Activated CD4-positive, alpha-beta T cell treated with anti-CD3 and anti-CD28 coated beads, Interleukin-2, amount 10 ng/mL, durations not matched to agents 24 days and 14 days (primary cell): Measurements from ENCODE around the gene TSHZ1. TPM values are rescaled to one million over a fixed set of nuclear protein-coding genes. Genes with fewer than 3 reads are reported as not detected.

Source experiments
- DNase-seq: peaks from one replicate; pipeline ENCODE4 v3.0.0; 2022
- H3K27ac Mint-ChIP-seq: one replicate; pipeline ENCODE4 v1.8.0; 2022; ENCODE audit warnings: mild to moderate bottlenecking, mixed read lengths
- H3K27me3 Mint-ChIP-seq: one replicate; pipeline ENCODE4 v1.8.0; 2022; ENCODE audit warnings: mixed read lengths
- H3K36me3 Mint-ChIP-seq: one replicate; pipeline ENCODE4 v1.8.0; 2022; ENCODE audit warnings: low read depth, mild to moderate bottlenecking, mixed read lengths
- H3K4me1 Mint-ChIP-seq: one replicate; pipeline ENCODE4 v1.8.0; 2021; ENCODE audit warnings: mixed read lengths
- H3K4me3 Mint-ChIP-seq: one replicate; pipeline ENCODE4 v1.8.0; 2022; ENCODE audit warnings: mild to moderate bottlenecking, moderate library complexity, mixed read lengths
- H3K9me3 Mint-ChIP-seq: one replicate; pipeline ENCODE4 v1.8.0; 2021; ENCODE audit warnings: mixed read lengths
- intact Hi-C: fragments of 100-400 bp; cut with micrococcal nuclease; formaldehyde crosslinking; loops from one replicate; pipeline ENCODE4 v1.15.1; 2023
- total RNA-seq: library from RNA; stranded (reverse); gene quantifications from 2 replicates; pipeline ENCODE4 v1.2.3, GENCODE V29; 2022

The TSHZ1 gene
- 12.4 and 12.5 TPM in 2 replicates for total RNA-seq

GRCh38 chr18:75210274-75211001 lies at the start of gene TSHZ1:
TSHZ1 (plus strand) TSS chr18:75210797; CDS start chr18:75211877, 1,080 bp downstream.
- peaks cover 20% of the 10 kb centered on the region for H3K36me3 Mint-ChIP-seq

DNA sequence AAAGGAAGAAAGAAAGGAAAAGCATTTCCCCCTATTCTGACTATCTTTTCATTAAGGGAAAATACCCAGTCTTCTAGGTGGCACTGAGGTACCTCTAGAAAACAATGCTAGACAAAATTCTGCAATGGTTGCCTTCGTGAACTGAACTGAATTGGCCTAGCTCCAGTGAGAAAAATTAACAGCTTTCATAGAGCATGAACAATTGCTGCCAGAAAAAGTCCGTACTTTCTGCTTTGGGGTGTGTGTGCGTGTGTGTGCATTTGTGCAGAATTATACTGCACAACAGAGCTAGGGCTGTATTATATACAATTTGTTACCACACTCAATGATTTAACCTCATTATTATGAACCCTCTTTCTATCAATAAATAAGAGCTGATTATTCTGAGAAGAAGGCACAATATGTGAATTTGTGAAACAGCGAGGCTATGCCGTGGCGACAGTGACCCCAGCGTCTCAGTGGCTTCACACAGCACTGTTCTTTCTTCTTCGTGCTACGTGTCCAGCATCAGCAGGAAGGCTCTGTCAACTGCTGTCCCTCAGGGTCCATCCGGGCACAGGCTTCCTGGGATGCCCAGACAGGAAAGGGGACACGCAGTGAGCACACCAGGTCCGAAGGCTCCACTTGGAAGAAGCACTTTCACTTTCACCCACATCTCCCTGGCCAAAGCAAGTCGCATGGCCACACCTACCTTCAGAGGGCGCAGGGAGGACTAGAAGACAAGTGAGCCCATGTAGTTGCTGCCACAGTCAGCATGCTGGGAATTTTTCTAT lies 49.2 kb upstream of the TSHZ1 start:
- Mint-ChIP-seq H3K27me3 (peaks cover 2% of the 10 kb centered on the region), H3K27ac (no peak overlapping the region), H3K9me3 (no peaks in the 10 kb centered on the region), H3K36me3 (no peaks in the 10 kb centered on the region), H3K4me1 (peaks cover 8% of the 10 kb centered on the region), H3K4me3 (peak overlapping the region; percentile 69)
- intact Hi-C loops, result no loop called here
- peak; percentile 72 for DNase-seq

More at GRCh38 chr18:75210274-75211001, at the start of gene TSHZ1:
- Mint-ChIP-seq H3K9me3 (no peaks in the 10 kb centered on the region), H3K27ac (peak within 1 kb of the TSS; percentile 95), H3K4me3 (peak within 1 kb of the TSS; percentile 97), H3K27me3 (peaks cover 18% of the 10 kb centered on the region), H3K4me1 (peaks cover 51% of the 10 kb centered on the region)
- intact Hi-C loops, result loop anchor here (1.0 to 10.0 kb wide), 5 partner anchors 37 to 1282 kb away; partner anchors contain the start of genes FBXO15 and TIMM21
- peak; percentile 91 for DNase-seq

DNA sequence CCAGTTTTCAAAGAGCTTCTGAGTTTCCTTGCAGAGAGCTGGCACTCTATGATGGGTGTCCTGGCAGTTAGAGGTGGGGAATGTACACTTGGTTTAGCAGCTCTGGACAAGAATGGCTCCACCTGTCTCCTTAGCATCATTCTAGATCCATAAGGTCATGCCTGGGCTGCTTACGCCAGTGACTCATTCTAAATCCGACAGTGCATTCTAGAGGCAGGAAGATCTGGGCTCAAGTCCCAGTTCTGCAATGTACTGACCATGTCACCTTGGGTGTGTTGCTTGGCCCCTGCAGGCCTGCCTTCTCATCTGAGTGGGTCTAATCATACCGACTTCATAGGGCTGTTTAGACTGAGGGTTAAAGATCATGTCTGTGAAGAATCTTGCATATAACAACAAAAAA lies 48.1 kb upstream of the TSHZ1 start:
- Mint-ChIP-seq H3K36me3 (no peaks in the 10 kb centered on the region), H3K9me3 (no peaks in the 10 kb centered on the region), H3K27ac (no peak overlapping the region), H3K4me1 (peaks cover 8% of the 10 kb centered on the region), H3K4me3 (no peak overlapping the region), H3K27me3 (peaks cover 4% of the 10 kb centered on the region)
- intact Hi-C loops, result no loop called here
- DNase-seq, result no peak

DNA sequence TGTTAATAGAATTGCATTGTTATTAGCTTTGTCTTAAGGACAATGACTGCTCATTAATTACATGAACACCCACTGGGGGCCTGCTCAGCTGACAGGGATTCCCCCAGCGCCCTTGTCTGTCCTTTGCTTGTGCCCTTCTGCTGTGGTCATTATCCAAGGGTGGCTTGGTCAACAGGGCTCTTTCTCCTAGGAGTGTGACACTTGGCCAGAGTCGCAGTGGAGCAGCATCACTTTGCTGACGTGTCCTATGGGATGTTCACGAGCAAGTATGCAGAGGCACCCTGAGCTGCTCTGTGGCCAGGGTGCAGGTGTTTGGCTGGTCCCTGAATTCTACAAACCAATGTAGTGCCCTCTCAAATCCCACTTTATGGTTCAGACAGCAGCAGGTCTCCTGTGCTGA lies 47.6 kb upstream of the TSHZ1 start:
- Mint-ChIP-seq H3K27ac (no peak overlapping the region), H3K27me3 (peaks cover 4% of the 10 kb centered on the region), H3K4me1 (peaks cover 8% of the 10 kb centered on the region), H3K36me3 (no peaks in the 10 kb centered on the region), H3K4me3 (no peak overlapping the region), H3K9me3 (no peaks in the 10 kb centered on the region)
- no peak for DNase-seq
- intact Hi-C loops, result no loop called here

- H3K27ac Mint-ChIP-seq, result no peak overlapping the region
- peaks cover 6% of the 10 kb centered on the region for H3K27me3 Mint-ChIP-seq
- peaks cover 8% of the 10 kb centered on the region for H3K4me1 Mint-ChIP-seq
- DNase-seq, result no peak
- intact Hi-C loops, result no loop called here
- H3K4me3 Mint-ChIP-seq, result no peak overlapping the region
- H3K9me3 Mint-ChIP-seq, result no peaks in the 10 kb centered on the region
- no peaks in the 10 kb centered on the region for H3K36me3 Mint-ChIP-seq
Observed at GRCh38 chr18:75163736-75164135, 46.9 kb upstream of the TSHZ1 start.

GRCh38 chr18:75164479-75164878 lies 46.1 kb upstream of the TSHZ1 start:
- Mint-ChIP-seq H3K27ac (no peak overlapping the region), H3K4me3 (no peak overlapping the region), H3K27me3 (peaks cover 6% of the 10 kb centered on the region), H3K36me3 (no peaks in the 10 kb centered on the region), H3K4me1 (peaks cover 8% of the 10 kb centered on the region), H3K9me3 (no peaks in the 10 kb centered on the region)
- intact Hi-C loops, result no loop called here
- no peak for DNase-seq

- DNase-seq, result no peak
- Mint-ChIP-seq H3K4me3 (no peak overlapping the region), H3K9me3 (no peaks in the 10 kb centered on the region), H3K27me3 (peaks cover 6% of the 10 kb centered on the region), H3K36me3 (no peaks in the 10 kb centered on the region), H3K27ac (no peak overlapping the region), H3K4me1 (peaks cover 8% of the 10 kb centered on the region)
- intact Hi-C loops, result no loop called here
Observed at GRCh38 chr18:75165926-75166325, 44.7 kb upstream of the TSHZ1 start.

DNA sequence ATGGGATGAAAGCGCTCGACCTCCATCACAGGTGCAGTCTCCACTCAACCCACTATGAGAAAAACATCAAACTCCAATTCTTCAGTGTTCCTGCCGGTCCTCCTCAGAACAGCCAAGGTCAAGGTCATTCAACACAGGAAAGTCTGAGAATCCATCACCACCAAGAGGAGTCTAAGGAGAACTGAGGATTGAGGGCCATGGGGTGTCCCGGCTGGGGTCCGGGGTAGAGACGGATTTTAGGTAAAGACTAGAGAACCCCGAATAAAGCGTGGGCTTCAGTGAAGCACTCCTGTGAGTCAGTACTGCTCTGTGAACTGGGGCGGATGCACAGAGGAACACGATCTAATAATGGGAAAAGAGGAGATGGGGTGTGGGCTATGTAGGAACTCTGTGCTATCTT lies 43.5 kb upstream of the TSHZ1 start:
- Mint-ChIP-seq H3K36me3 (no peaks in the 10 kb centered on the region), H3K9me3 (no peaks in the 10 kb centered on the region), H3K27me3 (peaks cover 5% of the 10 kb centered on the region), H3K4me3 (no peak overlapping the region), H3K4me1 (no peaks in the 10 kb centered on the region), H3K27ac (no peak overlapping the region)
- DNase-seq, result no peak
- intact Hi-C loops, result no loop called here

DNA sequence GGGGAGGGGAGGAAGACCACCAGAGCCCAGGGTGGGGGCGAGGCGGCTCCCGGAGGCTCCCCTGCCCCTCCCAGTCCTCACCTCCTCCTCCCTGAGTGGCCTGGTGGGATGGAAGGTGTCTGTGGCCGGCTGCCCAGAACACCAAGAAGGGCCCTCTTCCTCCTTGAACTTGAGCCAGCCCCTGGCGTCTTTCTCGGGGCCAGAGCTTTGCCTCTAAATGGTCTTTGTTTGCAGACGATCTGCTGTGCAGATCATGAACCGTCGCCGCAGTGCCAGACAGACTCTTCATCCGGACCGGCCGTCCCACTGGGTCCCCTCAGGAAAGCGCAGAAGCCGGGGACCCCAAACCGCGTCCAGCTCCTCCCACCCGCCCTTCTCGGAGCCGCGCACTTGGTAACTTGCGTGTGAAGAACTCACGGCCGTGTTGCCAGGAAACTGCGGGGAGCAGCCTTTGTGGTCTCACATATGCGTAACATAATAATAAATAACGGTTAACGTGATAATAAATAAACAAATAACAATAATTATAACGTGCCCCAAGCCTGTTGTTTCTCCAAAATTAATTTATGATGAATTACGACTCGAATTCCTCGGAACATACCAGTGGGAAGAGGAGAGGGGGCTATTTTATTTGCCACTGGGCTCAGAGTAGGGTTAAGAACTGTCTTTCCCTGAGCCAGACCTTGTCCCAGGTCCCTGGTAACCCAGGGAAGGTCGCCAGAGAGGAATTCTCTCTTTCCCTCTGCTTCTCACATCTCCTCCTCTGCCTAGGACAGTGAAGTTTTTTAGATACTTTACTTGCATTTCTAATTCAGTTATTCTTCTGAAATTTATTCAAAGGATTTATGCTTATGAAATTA lies 42.6 kb upstream of the TSHZ1 start:
- no peak for DNase-seq
- intact Hi-C loops, result no loop called here
- H3K27me3 Mint-ChIP-seq, result peaks cover 5% of the 10 kb centered on the region
- no peak overlapping the region for H3K27ac Mint-ChIP-seq
- H3K4me3 Mint-ChIP-seq, result no peak overlapping the region
- H3K9me3 Mint-ChIP-seq, result no peaks in the 10 kb centered on the region
- no peaks in the 10 kb centered on the region for H3K36me3 Mint-ChIP-seq
- peaks cover 2% of the 10 kb centered on the region for H3K4me1 Mint-ChIP-seq

DNA sequence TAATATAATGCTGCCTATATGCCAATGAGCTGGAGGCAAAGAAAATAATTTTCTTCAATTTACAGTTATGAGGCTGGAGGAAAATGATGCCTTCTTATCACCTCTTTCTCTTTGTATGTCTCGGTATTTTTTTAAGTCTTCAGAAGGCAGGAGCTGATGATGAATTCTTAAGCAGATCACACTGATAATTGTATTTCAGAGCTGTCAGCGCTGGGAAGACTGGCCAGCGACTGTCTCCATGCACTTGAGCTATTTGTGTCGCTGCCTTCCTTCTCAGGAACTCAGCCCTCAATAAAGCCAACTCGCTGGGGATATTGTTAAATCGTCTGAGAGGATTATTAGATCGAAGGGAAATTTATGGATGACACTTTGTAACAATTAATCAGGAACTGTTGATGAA lies 42.0 kb upstream of the TSHZ1 start:
- intact Hi-C loops, result no loop called here
- Mint-ChIP-seq H3K4me3 (no peak overlapping the region), H3K36me3 (no peaks in the 10 kb centered on the region), H3K27ac (no peak overlapping the region), H3K4me1 (peaks cover 2% of the 10 kb centered on the region), H3K9me3 (no peaks in the 10 kb centered on the region), H3K27me3 (peaks cover 5% of the 10 kb centered on the region)
- no peak for DNase-seq

- H3K4me1 Mint-ChIP-seq, result peaks cover 2% of the 10 kb centered on the region
- DNase-seq, result no peak
- H3K9me3 Mint-ChIP-seq, result no peaks in the 10 kb centered on the region
Observed at GRCh38 chr18:75169411-75169810, 41.2 kb upstream of the TSHZ1 start.

DNA sequence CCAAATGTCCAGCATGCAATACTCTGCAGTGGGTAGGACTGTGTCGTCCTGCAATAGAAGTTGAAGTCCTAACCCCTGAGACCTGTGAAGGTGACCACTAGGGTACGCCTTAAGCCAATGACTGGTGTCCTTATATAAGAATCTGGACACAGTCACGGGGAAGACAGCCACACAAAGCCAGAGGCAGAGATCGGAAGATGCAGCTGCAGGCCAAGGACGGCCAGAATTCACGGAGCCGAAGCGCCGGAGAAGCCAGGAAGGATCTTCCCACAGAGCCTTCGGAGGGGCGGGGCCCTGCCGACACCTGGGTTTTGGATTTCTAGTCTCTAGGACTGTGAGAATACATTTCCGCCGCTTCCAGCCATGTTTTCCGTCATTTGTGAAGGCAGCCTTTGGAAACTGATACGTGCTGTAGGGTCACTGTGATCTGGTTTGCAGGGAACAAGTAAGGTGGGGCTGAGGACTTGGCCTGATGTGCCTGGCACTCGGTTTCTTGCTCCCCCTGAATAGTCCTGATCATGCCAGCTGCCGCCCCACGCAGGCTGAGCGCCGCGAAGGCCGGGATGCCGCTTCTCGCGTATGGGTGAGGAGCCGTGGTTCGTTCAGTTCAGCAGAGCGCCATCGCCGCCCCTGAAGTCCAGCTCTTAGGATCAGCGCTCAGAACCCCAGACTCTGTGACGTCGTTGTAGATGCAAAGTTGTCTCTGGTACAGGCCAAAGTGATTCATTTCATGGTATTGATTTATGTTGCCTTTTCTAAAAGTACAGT lies 40.4 kb upstream of the TSHZ1 start:
- H3K36me3 Mint-ChIP-seq, result no peaks in the 10 kb centered on the region
- no peaks in the 10 kb centered on the region for H3K9me3 Mint-ChIP-seq
- H3K27me3 Mint-ChIP-seq, result peaks cover 5% of the 10 kb centered on the region
- peaks cover 2% of the 10 kb centered on the region for H3K4me1 Mint-ChIP-seq
- H3K4me3 Mint-ChIP-seq, result no peak overlapping the region
- H3K27ac Mint-ChIP-seq, result no peak overlapping the region
- intact Hi-C loops, result no loop called here
- no peak for DNase-seq

More at GRCh38 chr18:75169411-75169810, 41.2 kb upstream of the TSHZ1 start:
- Mint-ChIP-seq H3K27ac (no peak overlapping the region), H3K27me3 (peaks cover 5% of the 10 kb centered on the region), H3K36me3 (no peaks in the 10 kb centered on the region), H3K4me3 (no peak overlapping the region)
- intact Hi-C loops, result no loop called here

DNA sequence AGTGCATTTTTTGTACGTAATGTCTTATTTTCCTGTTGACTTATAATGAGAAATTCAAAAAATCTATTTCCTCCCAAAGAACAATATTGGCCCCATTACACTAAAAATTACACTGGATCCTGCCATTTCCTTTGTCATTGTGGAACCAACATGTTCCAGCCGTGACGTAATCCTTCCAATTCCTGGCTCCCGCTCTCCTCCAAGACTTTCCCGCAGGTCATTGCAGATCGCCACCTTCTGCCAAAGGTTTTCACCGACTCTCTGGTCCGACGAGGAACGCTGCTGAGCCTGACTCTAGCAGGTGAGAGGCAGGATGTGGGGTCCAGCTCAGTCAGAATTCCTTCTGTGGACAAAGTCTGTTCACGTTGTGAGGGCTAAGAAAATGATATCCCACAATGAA lies 39.7 kb upstream of the TSHZ1 start:
- Mint-ChIP-seq H3K9me3 (no peaks in the 10 kb centered on the region), H3K36me3 (no peaks in the 10 kb centered on the region), H3K27me3 (peaks cover 5% of the 10 kb centered on the region), H3K27ac (no peak overlapping the region), H3K4me3 (no peak overlapping the region), H3K4me1 (peaks cover 2% of the 10 kb centered on the region)
- intact Hi-C loops, result no loop called here
- DNase-seq, result no peak
